Naive thymus-derived CD8-positive, alpha-beta T cell (primary cell): ENCODE data around the gene ZFP3. TPM values are rescaled to one million over a fixed set of nuclear protein-coding genes. Genes with fewer than 3 reads are reported as not detected.
A peak's percentile ranks its signal among the peaks of the same experiment; 100 is the strongest.
"Not testable (repeated sequence)": the region's sequence is repeated elsewhere in the genome, so short reads cannot be mapped to it uniquely, and the experiment has no call there.

Experiments
- ATAC-seq, 2 donors: fragments of 150-1000 bp; cut with Tn5 transposase in 1 of 2; sonication (Bioruptor Pico), chemical (Tn5 transposase) in 1 of 2; 1 replicate in 1 of 2; 2 replicates in 1 of 2; pipeline ENCODE4 v1.10.0; 2021; ENCODE audit warnings: mild to moderate bottlenecking in 2 of 2, moderate library complexity in 2 of 2
- POLR2A ChIA-PET: fragments of 350-600 bp; sonication (Branson Sonifier 250); formaldehyde crosslinking; loops from one replicate; lab custom pipeline; 2021; ENCODE audit warnings: antibody characterized with exemption; lab: Charles Lee
- DNase-seq, 10 donors: peaks; one replicate each; pipeline versions ENCODE4 v3.0.0 to v3.0.0-alpha.2; 2020 to 2022
- H3K27ac Mint-ChIP-seq, 10 donors: one replicate each; pipeline ENCODE4 v1.8.0; 2020 to 2022; ENCODE audit warnings: mild to moderate bottlenecking in 10 of 10, mixed read lengths in 10 of 10, moderate library complexity in 4 of 10, inconsistent platforms in 1 of 10
- H3K27me3 Mint-ChIP-seq, 5 donors: one replicate each; pipeline ENCODE4 v1.8.0; 2021 to 2022; ENCODE audit warnings: mixed read lengths in 5 of 5
- H3K36me3 Mint-ChIP-seq, 3 donors: one replicate each; pipeline ENCODE4 v1.8.0; 2020 to 2022; ENCODE audit warnings: mixed read lengths in 3 of 3, mild to moderate bottlenecking in 2 of 3, inconsistent platforms in 1 of 3
- H3K4me1 Mint-ChIP-seq, 4 donors: one replicate each; pipeline ENCODE4 v1.8.0; 2021 to 2022; ENCODE audit warnings: mixed read lengths in 4 of 4
- H3K4me3 Mint-ChIP-seq, 10 donors: one replicate each; pipeline ENCODE4 v1.8.0; 2020 to 2022; ENCODE audit warnings: mild to moderate bottlenecking in 10 of 10, mixed read lengths in 10 of 10, moderate library complexity in 6 of 10, inconsistent platforms in 1 of 10
- H3K9me3 Mint-ChIP-seq, 9 donors: one replicate each; pipeline ENCODE4 v1.8.0; 2020 to 2022; ENCODE audit warnings: mixed read lengths in 9 of 9, mild to moderate bottlenecking in 3 of 9, inconsistent platforms in 1 of 9, moderate library complexity in 1 of 9
- polyA plus RNA-seq, 3 donors: library from polyadenylated mRNA; unstranded; fragments of 300-500 nt; fragmentation: Illumina TruSeq; gene quantifications; one replicate each; pipeline ENCODE4 v1.2.3, GENCODE V29; 2021
- total RNA-seq, 8 experiments: library from RNA in 2 of 8; stranded (reverse) in 2 of 8; gene quantifications; one replicate each; pipeline ENCODE4 v1.2.3 and lab custom pipeline; 2021 to 2026

The ZFP3 gene
- total and polyA plus RNA-seq, 5 experiments from 2014 or later, result 0.51 to 12.7 (median 2.1) TPM

DNA sequence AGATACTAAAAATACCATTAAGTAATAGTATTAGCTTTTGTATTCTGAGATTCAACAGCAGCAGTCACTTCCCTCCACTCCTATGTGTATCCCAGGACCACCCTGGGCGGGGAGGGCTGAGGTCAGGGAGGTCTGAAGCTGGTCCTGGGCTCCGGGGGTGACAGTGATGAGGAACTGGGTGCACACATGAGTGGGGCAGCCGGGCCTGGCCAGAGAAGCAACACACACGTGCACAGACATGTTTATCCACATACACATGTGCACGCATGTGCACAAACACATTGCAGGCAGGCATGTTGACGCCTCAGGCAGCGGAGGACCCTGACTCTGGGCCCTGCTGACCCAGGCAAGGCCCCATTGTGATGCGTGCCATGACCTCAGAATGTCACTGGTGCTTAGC is 50.1 kb downstream of the ZFP3 start:
- H3K27ac Mint-ChIP-seq, ATAC-seq, POLR2A ChIA-PET, H3K4me1 Mint-ChIP-seq, DNase-seq, H3K4me3 Mint-ChIP-seq, H3K36me3 Mint-ChIP-seq, H3K9me3 Mint-ChIP-seq: not testable (repeated sequence)
- peaks cover 10 to 40% (median 22%) of the 10 kb centered on the region in 5 donors for H3K27me3 Mint-ChIP-seq

DNA sequence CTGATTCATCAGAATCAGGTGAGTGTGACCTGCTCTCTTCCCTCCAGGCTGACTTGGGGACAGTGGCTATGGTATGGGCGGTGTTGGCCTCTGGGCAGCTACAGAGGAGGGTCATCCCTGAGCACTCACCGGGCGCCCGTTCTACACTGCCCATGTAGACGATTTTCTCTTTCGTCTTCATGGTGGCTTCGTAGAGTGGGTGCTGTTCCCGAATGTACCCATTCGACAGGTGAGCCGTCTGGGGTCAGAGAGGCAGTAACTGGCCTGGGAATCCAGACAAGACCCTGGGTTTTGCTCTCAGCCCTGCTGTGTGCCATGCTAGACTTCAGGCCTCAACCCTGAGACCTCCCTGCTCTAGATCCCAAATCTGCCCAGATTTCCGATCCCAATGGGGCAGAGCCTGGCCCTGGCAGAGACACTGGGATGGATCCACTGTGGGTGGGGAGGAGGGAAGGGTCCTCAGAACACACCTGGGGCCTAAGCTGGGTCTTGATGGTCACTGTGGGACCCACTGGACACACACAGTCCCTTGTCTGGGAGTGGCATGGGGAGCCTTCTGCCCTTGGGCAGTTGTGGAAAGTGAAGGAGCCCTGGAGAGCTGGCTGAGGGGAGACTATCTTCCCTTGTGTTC is 50.8 kb downstream of the ZFP3 start:
- Mint-ChIP-seq H3K27ac (no peak overlapping the region), H3K27me3 (peaks cover 5 to 34% (median 17%) of the 10 kb centered on the region in 5 donors), H3K36me3 (no peaks in the 10 kb centered on the region), H3K9me3 (no peaks in the 10 kb centered on the region), H3K4me1 (no peaks in the 10 kb centered on the region), H3K4me3 (no peak overlapping the region)
- DNase-seq, result peak in 1 of 10 donors; percentile 45
- POLR2A ChIA-PET, result no interaction called here
- no peak for ATAC-seq

DNA sequence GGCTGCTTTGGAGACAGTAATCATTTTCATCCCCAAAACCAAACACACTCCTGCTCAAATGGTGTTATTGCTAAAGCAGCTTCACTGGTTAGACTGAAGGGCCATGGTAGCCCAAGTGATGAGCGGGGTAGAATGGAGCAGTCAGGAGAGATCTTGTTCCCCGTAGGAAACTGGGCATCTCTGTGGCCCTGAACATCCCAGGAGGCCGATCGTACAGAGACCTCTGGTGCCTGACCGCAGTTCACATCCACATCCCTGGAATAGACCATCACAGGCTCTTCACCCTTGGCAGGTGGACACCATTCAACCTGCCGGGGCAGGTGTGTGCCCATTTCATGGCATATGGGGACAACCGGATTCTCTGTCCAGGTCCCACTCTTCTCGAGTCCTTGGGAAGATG is 51.5 kb downstream of the ZFP3 start:
- H3K4me3 Mint-ChIP-seq, ATAC-seq, POLR2A ChIA-PET, H3K9me3 Mint-ChIP-seq, H3K27ac Mint-ChIP-seq, H3K36me3 Mint-ChIP-seq, H3K4me1 Mint-ChIP-seq: not testable (repeated sequence)
- peak in 1 of 10 donors; percentile 40 for DNase-seq
- peaks cover 5 to 27% (median 14%) of the 10 kb centered on the region in 5 donors for H3K27me3 Mint-ChIP-seq

- DNase-seq, ATAC-seq, H3K4me1 Mint-ChIP-seq, H3K4me3 Mint-ChIP-seq, H3K36me3 Mint-ChIP-seq, H3K27ac Mint-ChIP-seq, H3K9me3 Mint-ChIP-seq, POLR2A ChIA-PET: not testable (repeated sequence)
- peaks cover 5 to 25% (median 13%) of the 10 kb centered on the region in 5 donors for H3K27me3 Mint-ChIP-seq
Observed at GRCh38 chr17:5130261-5130660, 52.0 kb downstream of the ZFP3 start.

DNA sequence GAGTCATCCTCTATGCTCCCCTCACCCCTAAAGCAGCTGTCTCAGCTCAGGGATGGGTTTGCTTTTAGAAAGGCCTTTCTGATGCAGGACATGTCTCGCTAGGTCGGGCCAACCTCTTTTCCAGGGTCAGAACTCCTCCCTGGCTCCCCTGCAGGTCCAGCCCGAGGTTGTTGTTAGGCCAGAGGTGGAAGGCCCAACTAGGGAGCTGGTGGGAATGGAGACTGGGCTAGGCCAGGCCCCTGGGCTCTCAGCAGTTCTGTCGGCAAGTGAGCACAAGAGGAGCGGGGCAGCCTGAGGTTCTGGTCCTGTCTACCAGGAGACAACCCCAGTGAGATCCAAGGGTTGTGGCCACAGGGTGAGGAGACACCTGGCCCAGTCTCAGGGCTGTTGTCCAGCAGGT is 52.4 kb downstream of the ZFP3 start:
- H3K27ac Mint-ChIP-seq, H3K4me1 Mint-ChIP-seq, H3K4me3 Mint-ChIP-seq, ATAC-seq, H3K36me3 Mint-ChIP-seq, H3K9me3 Mint-ChIP-seq, POLR2A ChIA-PET: not testable (repeated sequence)
- H3K27me3 Mint-ChIP-seq, result peaks cover 5 to 23% (median 11%) of the 10 kb centered on the region in 5 donors
- DNase-seq, result peak in 1 of 10 donors; percentile 50

GRCh38 chr17:5131146-5131715 is 53.0 kb downstream of the ZFP3 start:
- no peaks in the 10 kb centered on the region for H3K36me3 Mint-ChIP-seq
- H3K9me3 Mint-ChIP-seq, result no peaks in the 10 kb centered on the region
- ATAC-seq, result no peak
- H3K27me3 Mint-ChIP-seq, result peaks cover 5 to 17% (median 10%) of the 10 kb centered on the region in 5 donors
- H3K4me3 Mint-ChIP-seq, result no peak overlapping the region
- POLR2A ChIA-PET, result no interaction called here
- DNase-seq, result peak in 1 of 10 donors; percentile 34
- peaks cover 0 to 2% (median 0%) of the 10 kb centered on the region in 4 donors for H3K4me1 Mint-ChIP-seq
- H3K27ac Mint-ChIP-seq, result no peak overlapping the region

DNA sequence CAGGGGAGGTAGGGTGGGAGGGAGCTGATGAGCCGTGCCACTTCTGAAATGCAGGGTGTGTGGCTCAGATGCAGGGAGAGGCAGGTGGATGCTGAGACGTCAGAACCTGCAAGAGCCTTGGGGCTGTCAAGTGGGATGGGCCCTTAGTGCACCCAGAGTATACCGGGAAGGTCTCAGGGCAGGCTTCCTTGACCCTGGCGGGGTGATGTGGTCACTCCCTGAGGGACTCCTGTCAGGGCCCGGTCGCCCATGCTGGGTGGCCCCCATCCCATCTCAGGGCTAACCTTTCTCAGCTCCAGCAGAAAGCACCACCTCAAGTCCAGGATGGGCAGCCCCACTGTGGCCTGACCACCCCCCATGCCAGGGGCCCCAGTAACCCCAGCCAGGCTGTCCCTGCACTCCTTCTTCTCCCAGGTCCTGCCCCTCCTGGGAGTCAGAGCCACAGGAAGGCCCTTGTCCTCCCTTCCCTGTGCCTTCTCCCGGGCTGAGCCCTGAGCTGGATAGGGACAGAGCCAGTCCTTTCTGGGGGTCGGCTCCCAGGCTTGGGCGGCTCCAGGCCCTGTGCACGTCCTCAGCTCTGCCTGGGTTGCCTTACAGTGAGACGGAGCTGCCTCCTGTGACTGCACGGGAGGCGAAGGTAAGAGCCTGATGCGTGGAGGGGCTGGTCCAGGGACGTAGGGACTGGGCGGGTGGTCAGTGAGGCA is 53.7 kb downstream of the ZFP3 start:
- H3K9me3 Mint-ChIP-seq, H3K27ac Mint-ChIP-seq, POLR2A ChIA-PET, H3K4me1 Mint-ChIP-seq, ATAC-seq, H3K4me3 Mint-ChIP-seq, H3K36me3 Mint-ChIP-seq: not testable (repeated sequence)
- DNase-seq, result peak in 1 of 10 donors; percentile 56
- peaks cover 5 to 12% (median 7%) of the 10 kb centered on the region in 5 donors for H3K27me3 Mint-ChIP-seq

GRCh38 chr17:5132503-5133225 is 54.4 kb downstream of the ZFP3 start:
- H3K27me3 Mint-ChIP-seq, ATAC-seq, H3K36me3 Mint-ChIP-seq, H3K27ac Mint-ChIP-seq, H3K4me3 Mint-ChIP-seq, POLR2A ChIA-PET, H3K9me3 Mint-ChIP-seq, H3K4me1 Mint-ChIP-seq: not testable (repeated sequence)
- peak in 1 of 10 donors; percentile 43 for DNase-seq

- H3K4me1 Mint-ChIP-seq, result peaks cover 0 to 2% (median 0%) of the 10 kb centered on the region in 4 donors
- H3K27ac Mint-ChIP-seq, result no peak overlapping the region
- H3K36me3 Mint-ChIP-seq, result no peaks in the 10 kb centered on the region
- DNase-seq, result no peak
- H3K9me3 Mint-ChIP-seq, result no peaks in the 10 kb centered on the region
- ATAC-seq, result no peak
- H3K4me3 Mint-ChIP-seq, result no peak overlapping the region
- H3K27me3 Mint-ChIP-seq, result peaks cover 0 to 3% (median 0%) of the 10 kb centered on the region in 5 donors
- POLR2A ChIA-PET, result no interaction called here
Observed at GRCh38 chr17:5133311-5133710, 55.0 kb downstream of the ZFP3 start.

- H3K9me3 Mint-ChIP-seq, H3K4me3 Mint-ChIP-seq, H3K4me1 Mint-ChIP-seq, H3K27ac Mint-ChIP-seq, POLR2A ChIA-PET, ATAC-seq, DNase-seq, H3K27me3 Mint-ChIP-seq, H3K36me3 Mint-ChIP-seq: not testable (repeated sequence)
Observed at GRCh38 chr17:5133961-5134360, 55.7 kb downstream of the ZFP3 start.

DNA sequence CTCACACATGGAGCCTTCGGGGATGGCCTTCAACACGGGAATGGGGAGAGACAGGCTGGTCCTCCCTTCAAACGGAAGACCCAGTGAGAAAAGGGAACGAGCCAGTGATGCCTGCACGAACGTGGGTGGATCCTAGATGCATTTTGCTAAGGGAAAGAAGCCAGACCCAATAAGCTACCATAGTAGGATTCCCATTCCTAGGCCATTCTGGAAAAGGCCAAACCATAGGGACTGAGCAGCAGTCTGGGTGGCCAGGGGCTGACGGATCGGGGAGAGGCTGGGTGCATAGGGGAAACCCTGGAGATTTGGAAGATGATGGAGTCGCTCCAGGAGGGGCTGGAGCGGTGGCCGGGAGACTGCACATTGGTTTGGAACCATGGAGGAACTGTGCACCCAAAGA is 56.3 kb downstream of the ZFP3 start:
- H3K9me3 Mint-ChIP-seq, DNase-seq, H3K36me3 Mint-ChIP-seq, POLR2A ChIA-PET, H3K4me1 Mint-ChIP-seq, H3K27me3 Mint-ChIP-seq, H3K4me3 Mint-ChIP-seq, ATAC-seq, H3K27ac Mint-ChIP-seq: not testable (repeated sequence)

GRCh38 chr17:5135131-5135712 is 57.0 kb downstream of the ZFP3 start:
- H3K27ac Mint-ChIP-seq, POLR2A ChIA-PET, ATAC-seq, H3K4me1 Mint-ChIP-seq, H3K9me3 Mint-ChIP-seq, H3K27me3 Mint-ChIP-seq, DNase-seq, H3K36me3 Mint-ChIP-seq, H3K4me3 Mint-ChIP-seq: not testable (repeated sequence)
